OCI-LY7 (cell line): ENCODE results near the gene SYCP3. TPM values are rescaled to one million over a fixed set of nuclear protein-coding genes. Genes with fewer than 3 reads are reported as not detected.

Experiments
- BruUV-seq: library from RNA; stranded (reverse); fragments of 400-500 nt; replicated peaks from 2 replicates; lab custom pipeline; 2021; lab: Mats Ljungman, UMichigan
- CTCF ChIA-PET: fragments of 300-600 bp; sonication (Branson Sonifier 250); formaldehyde crosslinking; loops from one replicate; lab custom pipeline; 2022; ENCODE audit warnings: antibody characterized with exemption; ENCODE audit not compliant: unreplicated experiment; lab: Charles Lee
- POLR2A ChIA-PET: fragments of 300-600 bp; sonication (Branson Sonifier 250); formaldehyde crosslinking; loops from one replicate; lab custom pipeline; 2022; ENCODE audit warnings: antibody characterized with exemption; lab: Charles Lee
- DNase-seq: peaks from one replicate; pipeline ENCODE4 v3.0.0-alpha.2; 2015; ENCODE audit warnings: low spot score
- H2AFZ ChIP-seq: fragments of 200-600 bp; sonication (generic), shearing (Covaris generic); 2 replicates; pipeline ENCODE4 v1.6.1; 2014; ENCODE audit warnings: mild to moderate bottlenecking, antibody characterized with exemption, low read length, moderate library complexity
- H3K27ac ChIP-seq: fragments of 200-600 bp; sonication (generic); 2 replicates; pipeline ENCODE4 v1.5.1; 2014; ENCODE audit warnings: mixed run types, low read depth, mild to moderate bottlenecking, moderate library complexity, low read length, inconsistent platforms; ENCODE audit not compliant: poor library complexity, severe bottlenecking
- H3K36me3 ChIP-seq: fragments of 200-600 bp; sonication (generic); 2 replicates; pipeline ENCODE4 v1.6.1; 2014; ENCODE audit warnings: mild to moderate bottlenecking, antibody characterized with exemption, low read length, moderate library complexity, mixed read lengths; ENCODE audit not compliant: insufficient read depth
- H3K4me1 ChIP-seq: fragments of 200-600 bp; sonication (generic); 2 replicates; pipeline ENCODE4 v1.5.1; 2014; ENCODE audit warnings: mild to moderate bottlenecking, low read length; ENCODE audit not compliant: insufficient read depth, poor library complexity, severe bottlenecking
- H3K4me2 ChIP-seq: fragments of 200-600 bp; sonication (generic); 2 replicates; pipeline ENCODE4 v1.6.1; 2014; ENCODE audit warnings: mild to moderate bottlenecking, low read length
- H3K4me3 ChIP-seq: fragments of 200-600 bp; sonication (generic); 2 replicates; pipeline ENCODE4 v1.5.1; 2014; ENCODE audit warnings: mild to moderate bottlenecking, low read depth, low read length; ENCODE audit not compliant: poor library complexity, severe bottlenecking
- H3K79me2 ChIP-seq: fragments of 200-600 bp; sonication (generic); 2 replicates; pipeline ENCODE4 v1.6.1; 2016; ENCODE audit warnings: low read depth, mild to moderate bottlenecking, low read length, moderate library complexity, mixed read lengths; ENCODE audit not compliant: insufficient read depth
- H3K9me2 ChIP-seq: fragments of 200-600 bp; sonication (generic); 2 replicates; pipeline ENCODE4 v1.6.1; 2016; ENCODE audit warnings: mild to moderate bottlenecking, low read length, mixed read lengths; ENCODE audit not compliant: insufficient read depth
- H3K9me3 ChIP-seq: fragments of 200-600 bp; sonication (generic); 2 replicates; pipeline ENCODE4 v1.6.1; 2014; ENCODE audit warnings: mild to moderate bottlenecking, mixed run types, low read length, mixed read lengths
- H4K20me1 ChIP-seq: fragments of 200-600 bp; sonication (generic); 2 replicates; pipeline ENCODE4 v1.6.1; 2014; ENCODE audit warnings: mild to moderate bottlenecking, antibody characterized with exemption, low read length, moderate library complexity, mixed read lengths; ENCODE audit not compliant: insufficient read depth
- EZH2phosphoT487 ChIP-seq: fragments of 200-600 bp; sonication (generic); IDR thresholded peaks from 2 replicates; pipeline ENCODE4 v1.6.1; 2018; ENCODE audit warnings: low read depth, borderline replicate concordance, mild to moderate bottlenecking, mixed run types, antibody characterized with exemption, low read length, moderate library complexity, mixed read lengths
- intact Hi-C: fragments of 100-400 bp; cut with micrococcal nuclease; formaldehyde crosslinking; loops from one replicate; pipeline ENCODE4 v1.10.0; 2022; ENCODE audit not compliant: unreplicated experiment
- small RNA-seq: library from RNA; depleted of rRNA; stranded (forward); fragments of <200 nt; gene quantifications from one replicate; pipeline ENCODE3, GENCODE V24; 2014
- total RNA-seq, 2 experiments: library from RNA; depleted of rRNA in 1 of 2; stranded (reverse); fragments of >200 nt in 1 of 2; shearing (Covaris generic) in 1 of 2; gene quantifications; 2 replicates each; pipeline ENCODE4 v1.2.3, GENCODE V29; 2014 to 2022
- TF ChIP-seq, protein P1 (sequence below): fragments of 200-600 bp; sonication (generic); conservative IDR thresholded peaks from 2 replicates; pipeline ENCODE4 v1.5.1; 2014; ENCODE audit warnings: mild to moderate bottlenecking, antibody characterized with exemption, low read length, moderate library complexity, mixed read lengths

Gene SYCP3
- total RNA-seq, 2 experiments from 2014 or later = 0.13 to 0.36 TPM

- DNase-seq = no peak
- Histone ChIP-seq H3K79me2 (no peaks in the 10 kb centered on the region), H3K4me2 (no peak overlapping the region), H4K20me1 (no peaks in the 10 kb centered on the region), H3K9me3 (no peaks in the 10 kb centered on the region), H3K9me2 (no peaks in the 10 kb centered on the region), H2AFZ (no peak overlapping the region), H3K4me3 (no peak overlapping the region), H3K27ac (no peak overlapping the region), H3K4me1 (no peaks in the 10 kb centered on the region), H3K36me3 (no peaks in the 10 kb centered on the region)
- no TSS peak for BruUV-seq
- intact Hi-C loops = no loop called here
- ChIA-PET CTCF (no interaction called here), POLR2A (no interaction called here)
- TF ChIP-seq EZH2phosphoT487 = no peak
- TF ChIP-seq, protein P1, sequence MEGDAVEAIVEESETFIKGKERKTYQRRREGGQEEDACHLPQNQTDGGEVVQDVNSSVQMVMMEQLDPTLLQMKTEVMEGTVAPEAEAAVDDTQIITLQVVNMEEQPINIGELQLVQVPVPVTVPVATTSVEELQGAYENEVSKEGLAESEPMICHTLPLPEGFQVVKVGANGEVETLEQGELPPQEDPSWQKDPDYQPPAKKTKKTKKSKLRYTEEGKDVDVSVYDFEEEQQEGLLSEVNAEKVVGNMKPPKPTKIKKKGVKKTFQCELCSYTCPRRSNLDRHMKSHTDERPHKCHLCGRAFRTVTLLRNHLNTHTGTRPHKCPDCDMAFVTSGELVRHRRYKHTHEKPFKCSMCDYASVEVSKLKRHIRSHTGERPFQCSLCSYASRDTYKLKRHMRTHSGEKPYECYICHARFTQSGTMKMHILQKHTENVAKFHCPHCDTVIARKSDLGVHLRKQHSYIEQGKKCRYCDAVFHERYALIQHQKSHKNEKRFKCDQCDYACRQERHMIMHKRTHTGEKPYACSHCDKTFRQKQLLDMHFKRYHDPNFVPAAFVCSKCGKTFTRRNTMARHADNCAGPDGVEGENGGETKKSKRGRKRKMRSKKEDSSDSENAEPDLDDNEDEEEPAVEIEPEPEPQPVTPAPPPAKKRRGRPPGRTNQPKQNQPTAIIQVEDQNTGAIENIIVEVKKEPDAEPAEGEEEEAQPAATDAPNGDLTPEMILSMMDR = no peak
Measured at GRCh38 chr12:101680240-101680639, 59.0 kb downstream of the SYCP3 start.

Small RNA genes within 50 kb of the gene (small RNA-seq; reads per million reads assigned to genes)
- gene RNA5SP368 (not detected), gene RNU6-101P (not detected), gene RNY1P16 (not detected)

Other genes starting within 250 kb of the SYCP3 start
- not detected in 2 replicates for gene MYBPC1, start 144.5 kb downstream of the SYCP3 start, total RNA-seq (2014; rRNA removed; shearing (Covaris generic))
- not detected in 2 replicates for gene MYBPC1, start 144.5 kb downstream of the SYCP3 start, total RNA-seq (2022)
- gene CHPT1, start 41.8 kb downstream of the SYCP3 start, total RNA-seq (2014; rRNA removed; shearing (Covaris generic)) = 33.6 and 56.6 TPM in 2 replicates
- gene CHPT1, start 41.8 kb downstream of the SYCP3 start, total RNA-seq (2022) = 44.3 and 44.9 TPM in 2 replicates
- 35.8 and 38.9 TPM in 2 replicates for gene GNPTAB, start 91.5 kb upstream of the SYCP3 start, total RNA-seq (2014; rRNA removed; shearing (Covaris generic))
- gene GNPTAB, start 91.5 kb upstream of the SYCP3 start, total RNA-seq (2022) = 66.5 and 72.0 TPM in 2 replicates
- 0.77 TPM in 1 of 2 replicates, not detected in the other for gene DRAM1, start 138.1 kb upstream of the SYCP3 start, total RNA-seq (2014; rRNA removed; shearing (Covaris generic))
- not detected in 2 replicates for gene DRAM1, start 138.1 kb upstream of the SYCP3 start, total RNA-seq (2022)